Mesenteric fat pad (tissue), 1 donor: ENCODE measurements around the gene GLIS2. TPM values are rescaled to one million over a fixed set of nuclear protein-coding genes. Genes with fewer than 3 reads are reported as not detected.

Experiments used
- DNase-seq: peaks from one replicate; pipeline ENCODE4 v3.0.0-alpha.2; 2020; ENCODE audit warnings: low spot score
- total RNA-seq: library from RNA; stranded (reverse); fragmentation: NEBNext Ultra II Directional; extraction: Animal tissue kit (Norgen Biotek cat#: 25700); gene quantifications from one replicate; pipeline ENCODE4 v1.2.1, GENCODE V29; 2021
- donor health status: DM: yes; HTN: yes; CAD: no.

Gene GLIS2
- total RNA-seq, 1 donor from 2014 or later, result 14.2 TPM

- no peak for DNase-seq
These were observed 65.4 kb downstream of the GLIS2 start for GRCh38 chr16:4381072-4381934.

GRCh38 chr16:4381935-4382794 lies 66.3 kb downstream of the GLIS2 start:
- DNase-seq, result no peak

DNA sequence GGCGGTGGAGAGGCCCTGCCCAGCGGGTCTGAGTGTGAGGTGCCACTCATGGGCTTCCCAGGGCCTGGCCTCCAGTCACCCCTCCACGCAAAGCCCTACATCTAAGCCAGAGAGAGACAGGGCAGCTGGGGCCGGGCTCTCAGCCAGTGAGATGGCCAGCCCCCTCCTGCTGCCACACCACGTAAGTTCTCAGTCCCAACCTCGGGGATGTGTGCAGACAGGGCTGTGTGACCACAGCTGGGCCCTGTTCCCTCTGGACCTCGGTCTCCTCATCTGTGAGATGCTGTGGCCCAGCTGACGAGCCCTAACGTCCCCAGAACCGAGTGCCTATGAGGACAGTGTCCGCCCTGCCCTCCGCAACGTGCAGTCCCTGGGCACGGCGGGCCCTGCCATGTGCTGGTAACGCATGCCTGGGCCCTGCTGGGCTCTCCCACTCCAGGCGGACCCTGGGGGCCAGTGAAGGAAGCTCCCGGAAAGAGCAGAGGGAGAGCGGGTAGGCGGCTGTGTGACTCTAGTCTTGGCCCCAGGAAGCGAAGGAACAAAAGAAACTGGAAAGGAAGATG lies 67.0 kb downstream of the GLIS2 start:
- DNase-seq, result no peak

GRCh38 chr16:4383591-4384444 lies 68.0 kb downstream of the GLIS2 start:
- DNase-seq, result no peak

DNA sequence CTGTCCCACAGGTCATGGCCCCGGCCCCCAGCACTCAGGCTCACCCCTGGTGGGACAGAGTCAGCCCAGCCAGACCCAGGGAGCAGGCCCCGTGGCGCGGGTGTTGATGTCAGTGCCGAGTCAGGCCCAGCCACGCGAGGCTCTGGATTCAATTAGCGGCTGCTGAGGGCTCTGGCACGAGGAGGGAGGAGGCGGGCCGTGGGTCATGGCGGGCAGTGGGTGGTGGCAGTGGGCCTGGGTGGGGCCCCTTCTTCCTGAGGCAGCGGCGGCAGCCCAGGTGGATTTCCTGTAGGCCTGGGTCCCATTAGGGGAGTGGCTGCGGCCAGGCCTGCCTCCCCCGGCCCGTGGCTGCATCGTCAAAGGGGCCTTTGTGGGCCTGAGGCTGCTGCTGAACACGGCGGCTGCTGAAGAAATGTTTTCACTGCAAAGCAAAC lies 68.7 kb downstream of the GLIS2 start:
- DNase-seq, result no peak

GRCh38 chr16:4385066-4385788 lies 69.4 kb downstream of the GLIS2 start:
- DNase-seq, result no peak

- no peak for DNase-seq
These were observed 70.1 kb downstream of the GLIS2 start for GRCh38 chr16:4385789-4386450.

- DNase-seq, result no peak
These were observed 70.6 kb downstream of the GLIS2 start for GRCh38 chr16:4386451-4386805.

DNA sequence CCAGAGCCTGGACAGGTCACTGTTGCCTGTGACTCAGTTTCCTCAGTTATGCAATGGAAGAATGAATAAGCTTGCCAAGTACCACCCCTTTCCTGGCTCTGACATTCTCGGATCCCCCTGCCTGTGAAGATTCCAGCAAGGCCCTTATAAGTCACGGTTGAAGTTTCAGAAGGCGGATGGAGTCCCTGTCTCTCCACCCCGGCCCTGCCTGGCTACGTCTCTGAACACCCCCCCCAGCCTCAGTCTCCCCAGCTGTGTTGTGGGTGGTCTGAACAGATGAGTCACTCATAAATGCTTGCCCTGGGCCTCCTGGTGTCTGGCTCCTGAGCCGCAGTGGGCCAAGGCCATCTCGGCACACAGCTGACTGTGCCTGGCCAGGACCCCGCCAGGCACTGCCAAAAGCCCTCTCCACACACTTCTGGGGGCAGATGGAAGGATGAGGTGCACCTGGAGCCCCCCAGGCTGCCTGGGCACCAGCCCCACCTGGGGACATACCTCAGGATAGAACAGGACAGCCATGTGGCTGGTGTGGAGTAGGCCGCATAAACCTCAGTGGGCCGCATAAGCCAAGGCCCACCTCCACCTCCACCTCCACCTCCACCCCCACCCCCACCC lies 71.2 kb downstream of the GLIS2 start:
- no peak for DNase-seq

GRCh38 chr16:4387781-4388180 lies 71.9 kb downstream of the GLIS2 start:
- no peak for DNase-seq

- DNase-seq, result no peak
These were observed 72.6 kb downstream of the GLIS2 start for GRCh38 chr16:4388271-4389021.

Other genes starting within 250 kb of the GLIS2 start
- 11.7 TPM for gene ADCY9, start 199.6 kb upstream of the GLIS2 start, total RNA-seq
- gene SRL, start 74.0 kb upstream of the GLIS2 start, total RNA-seq, result 0.45 TPM
- 8.2 TPM for gene TFAP4, start 43.0 kb upstream of the GLIS2 start, total RNA-seq
- 38.2 TPM for gene PAM16, start 35.3 kb downstream of the GLIS2 start, total RNA-seq
- 26.6 TPM for gene VASN, start 55.8 kb downstream of the GLIS2 start, total RNA-seq
- 45.0 TPM for gene CORO7, start 100.5 kb downstream of the GLIS2 start, total RNA-seq
- gene DNAJA3, start 109.8 kb downstream of the GLIS2 start, total RNA-seq, result 36.0 TPM
- gene NMRAL1, start 158.6 kb downstream of the GLIS2 start, total RNA-seq, result 23.4 TPM
- 84.1 TPM for gene HMOX2, start 160.3 kb downstream of the GLIS2 start, total RNA-seq
- gene CDIP1, start 222.7 kb downstream of the GLIS2 start, total RNA-seq, result 24.8 TPM
- 0.10 TPM for gene C16orf96, start 240.3 kb downstream of the GLIS2 start, total RNA-seq